ENCODE measurements around the gene TBC1D8.

DNA sequence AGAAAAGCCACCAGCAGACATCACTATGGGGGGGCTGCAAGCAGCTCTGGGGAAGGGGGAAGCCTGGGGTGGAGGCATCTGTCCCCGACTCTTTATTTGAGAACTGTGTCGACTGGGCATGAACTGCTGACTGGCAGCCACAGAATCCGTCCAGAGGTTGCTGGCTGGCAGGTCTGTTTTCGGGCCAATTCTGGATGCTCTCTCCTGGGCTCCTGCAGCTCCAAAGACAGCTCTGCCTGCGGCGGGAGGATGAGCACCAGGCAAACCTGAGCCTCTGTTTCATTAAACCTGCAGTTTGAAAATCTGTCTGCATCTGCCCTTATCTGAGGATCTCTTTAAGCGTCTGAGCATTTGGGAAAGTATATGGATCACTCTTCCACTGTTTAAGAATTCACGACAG, 183.5 kb downstream of the TBC1D8 start:
- TF ChIP-seq EZH2 (IDR thresholded peaks at IDR 0.05) (no peak), EZH2phosphoT487 (IDR thresholded peaks at IDR 0.05) (no peak)

All from neural progenitor cell (in vitro differentiated cells).